HG03025 (cell line): ENCODE data around the gene ITGA1.
"Not testable (repeated sequence)": the region's sequence is repeated elsewhere in the genome, so short reads cannot be mapped to it uniquely, and the experiment has no call there.

Source experiments
- ATAC-seq: cut with Tn5 transposase; IDR thresholded peaks from one replicate; pipeline ENCODE4 v1.9.1; 2021; ENCODE audit warnings: mild to moderate bottlenecking, moderate library complexity; ENCODE audit not compliant: unreplicated experiment, low FRiP score

ITGA1 gene

GRCh38 chr5:52945040-52945439 lies 157.3 kb downstream of the ITGA1 start:
- no peak for ATAC-seq

- ATAC-seq = no peak
Observed at GRCh38 chr5:52947208-52947607, 159.5 kb downstream of the ITGA1 start.

DNA sequence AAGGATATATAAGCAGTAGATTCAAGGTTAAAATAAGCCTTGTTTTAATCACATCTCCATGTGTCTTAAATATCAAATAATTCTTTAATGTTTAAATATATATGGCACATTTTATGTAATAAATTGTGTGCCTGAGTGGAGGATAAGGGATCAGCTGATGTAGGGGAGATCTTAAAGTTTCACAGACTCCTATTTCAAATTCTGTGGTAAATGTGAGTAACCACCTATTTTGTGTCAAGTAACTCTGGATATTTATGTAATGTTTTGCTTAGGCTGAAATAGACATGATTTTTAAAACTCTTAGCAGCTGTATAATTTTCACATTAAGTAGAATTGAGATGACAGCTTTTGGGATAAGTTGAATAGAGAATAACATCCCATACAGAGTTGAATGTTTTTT lies 160.1 kb downstream of the ITGA1 start:
- ATAC-seq = no peak

DNA sequence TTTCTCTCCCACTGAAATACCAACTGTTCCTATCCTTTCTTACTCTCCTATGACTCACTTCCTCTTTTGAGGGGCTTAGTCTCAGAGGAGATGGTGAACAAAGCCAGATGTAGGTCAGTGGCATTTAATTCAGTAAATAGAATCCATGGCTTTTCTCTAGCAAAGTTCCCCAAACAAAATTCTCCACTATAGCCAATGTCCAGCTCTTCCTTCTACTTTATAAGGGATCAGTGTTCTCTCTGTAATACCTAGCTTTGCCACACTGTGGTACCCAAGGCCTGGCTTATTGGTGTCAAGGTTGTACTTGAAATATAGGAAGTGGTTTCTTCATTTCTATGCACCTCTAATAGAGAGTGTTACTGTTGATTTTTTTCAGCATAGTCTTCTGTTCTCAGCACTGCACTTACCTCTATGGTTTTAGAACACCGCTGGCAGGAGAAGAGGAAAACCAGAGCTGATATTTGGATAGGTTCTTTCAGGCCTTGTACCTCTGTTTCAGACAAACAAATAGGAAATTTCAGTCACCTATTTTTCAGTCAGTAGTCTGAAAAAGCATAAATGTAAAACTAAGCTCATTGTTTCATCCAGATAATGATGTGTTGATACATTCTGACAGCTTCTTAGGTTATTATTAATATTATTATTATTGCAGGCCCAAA lies 160.8 kb downstream of the ITGA1 start:
- ATAC-seq = peak; percentile 98

DNA sequence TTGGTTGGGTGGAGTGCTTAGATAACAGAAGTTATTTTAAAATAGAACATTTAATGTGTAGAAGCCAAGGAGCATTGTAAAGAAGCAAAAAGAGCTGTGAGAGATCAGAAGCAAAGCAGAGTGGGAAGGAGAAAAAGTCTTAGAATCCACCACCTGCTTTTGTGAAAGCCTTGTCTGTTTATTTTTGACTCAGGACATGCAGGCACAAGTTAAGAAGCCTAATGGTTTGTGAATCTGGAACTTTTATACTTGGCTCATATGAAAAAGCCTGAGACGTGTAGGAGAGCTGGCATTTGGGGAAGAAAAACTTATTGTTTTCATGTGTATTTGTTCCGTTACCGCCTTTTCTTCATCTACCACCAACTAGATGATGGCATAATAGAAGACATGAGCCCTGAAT lies 163.0 kb downstream of the ITGA1 start:
- ATAC-seq = no peak

DNA sequence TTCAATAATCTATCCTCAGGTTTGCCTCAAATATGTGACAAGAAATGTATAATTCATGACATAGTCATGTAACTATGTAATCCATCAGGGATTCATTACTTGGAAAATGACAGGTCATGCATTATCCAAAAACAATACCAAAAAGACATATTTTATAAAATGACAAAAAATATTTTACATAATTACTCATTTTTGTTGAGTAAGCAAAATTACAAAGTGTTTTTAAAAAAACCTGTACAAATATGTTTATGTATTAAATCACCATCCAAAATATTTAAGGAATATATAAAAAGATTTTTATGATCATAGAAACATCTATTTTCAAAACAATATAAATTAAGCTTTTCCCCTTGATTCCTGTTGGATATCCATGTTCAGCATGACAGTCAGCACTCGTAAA lies 164.8 kb downstream of the ITGA1 start:
- ATAC-seq = no peak

- no peak for ATAC-seq
Observed at GRCh38 chr5:52956014-52956413, 168.3 kb downstream of the ITGA1 start.

- ATAC-seq = no peak
Observed at GRCh38 chr5:52956915-52957747, 169.4 kb downstream of the ITGA1 start.

DNA sequence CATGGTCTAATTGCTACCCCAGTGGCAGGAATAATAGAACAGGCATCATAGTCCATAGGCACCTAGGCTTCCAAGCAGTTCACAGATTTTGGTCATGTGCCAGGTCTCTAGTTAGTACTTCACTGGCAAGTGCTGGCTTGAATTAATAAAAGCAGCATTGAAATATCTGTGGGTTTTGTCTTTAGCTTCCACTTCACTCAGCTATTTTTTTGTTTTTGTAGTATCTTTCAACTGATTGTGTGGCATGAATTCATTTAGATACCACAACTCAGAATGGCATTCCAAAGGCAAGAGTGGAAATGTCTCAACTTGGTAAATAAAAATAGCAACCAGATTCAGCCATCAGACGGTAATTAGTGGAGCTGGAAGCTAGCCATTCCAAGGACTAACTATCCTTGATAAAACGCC lies 173.6 kb downstream of the ITGA1 start:
- no peak for ATAC-seq

DNA sequence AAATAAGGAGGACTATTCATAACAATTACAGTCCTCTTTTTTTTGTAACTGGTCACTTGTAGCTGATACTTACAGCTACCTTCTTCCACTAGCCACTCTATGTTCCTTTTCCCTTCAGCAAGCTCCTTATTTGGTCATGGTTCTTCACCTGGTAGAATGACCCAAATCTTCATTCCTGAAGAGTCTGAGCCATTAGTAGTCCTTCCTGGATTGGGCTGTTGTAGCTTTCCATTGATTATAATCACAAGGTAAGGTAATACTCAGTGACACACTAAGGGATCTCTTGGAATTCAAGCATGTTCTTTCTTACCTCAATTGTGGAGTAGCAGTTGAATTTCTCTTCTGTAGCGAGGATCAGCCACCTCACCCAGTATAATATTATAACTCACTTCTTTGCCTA lies 175.9 kb downstream of the ITGA1 start:
- no peak for ATAC-seq

- no peak for ATAC-seq
Observed at GRCh38 chr5:52964138-52964537, 176.4 kb downstream of the ITGA1 start.

- not testable (repeated sequence) for ATAC-seq
Observed at GRCh38 chr5:52976157-52976556, 188.4 kb downstream of the ITGA1 start.

DNA sequence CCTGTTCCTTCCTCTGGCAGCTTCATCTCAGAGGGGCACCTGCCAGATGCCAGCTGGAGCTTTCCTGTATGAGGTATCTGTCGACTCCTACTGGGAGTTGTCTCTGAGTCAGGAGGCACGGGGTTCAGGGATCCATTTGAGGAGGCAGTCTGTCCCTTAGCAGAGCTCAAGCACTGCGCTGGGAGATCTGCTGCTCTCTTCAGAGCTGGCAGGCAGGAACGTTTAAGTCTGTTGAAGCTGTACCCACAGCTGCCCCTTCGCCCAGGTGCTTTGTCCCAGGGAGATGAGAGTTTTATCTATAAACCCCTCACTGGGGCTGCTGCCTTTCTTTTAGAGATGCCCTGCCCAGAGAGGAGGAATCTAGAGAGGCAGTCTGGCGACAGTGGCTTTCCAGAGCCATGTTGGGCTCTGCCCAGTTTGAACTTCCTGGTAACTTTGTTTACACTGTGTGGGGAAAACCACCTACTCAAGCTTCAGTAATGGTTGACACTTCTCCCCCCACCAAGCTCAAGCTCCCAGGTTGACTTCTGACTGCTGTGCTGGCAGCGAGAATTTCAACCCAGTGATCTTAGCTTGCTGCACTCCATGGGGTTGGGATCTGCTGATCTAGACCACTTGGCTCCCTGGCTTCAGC lies 189.7 kb downstream of the ITGA1 start:
- no peak for ATAC-seq

- ATAC-seq = no peak
Observed at GRCh38 chr5:52981507-52981906, 193.8 kb downstream of the ITGA1 start.

DNA sequence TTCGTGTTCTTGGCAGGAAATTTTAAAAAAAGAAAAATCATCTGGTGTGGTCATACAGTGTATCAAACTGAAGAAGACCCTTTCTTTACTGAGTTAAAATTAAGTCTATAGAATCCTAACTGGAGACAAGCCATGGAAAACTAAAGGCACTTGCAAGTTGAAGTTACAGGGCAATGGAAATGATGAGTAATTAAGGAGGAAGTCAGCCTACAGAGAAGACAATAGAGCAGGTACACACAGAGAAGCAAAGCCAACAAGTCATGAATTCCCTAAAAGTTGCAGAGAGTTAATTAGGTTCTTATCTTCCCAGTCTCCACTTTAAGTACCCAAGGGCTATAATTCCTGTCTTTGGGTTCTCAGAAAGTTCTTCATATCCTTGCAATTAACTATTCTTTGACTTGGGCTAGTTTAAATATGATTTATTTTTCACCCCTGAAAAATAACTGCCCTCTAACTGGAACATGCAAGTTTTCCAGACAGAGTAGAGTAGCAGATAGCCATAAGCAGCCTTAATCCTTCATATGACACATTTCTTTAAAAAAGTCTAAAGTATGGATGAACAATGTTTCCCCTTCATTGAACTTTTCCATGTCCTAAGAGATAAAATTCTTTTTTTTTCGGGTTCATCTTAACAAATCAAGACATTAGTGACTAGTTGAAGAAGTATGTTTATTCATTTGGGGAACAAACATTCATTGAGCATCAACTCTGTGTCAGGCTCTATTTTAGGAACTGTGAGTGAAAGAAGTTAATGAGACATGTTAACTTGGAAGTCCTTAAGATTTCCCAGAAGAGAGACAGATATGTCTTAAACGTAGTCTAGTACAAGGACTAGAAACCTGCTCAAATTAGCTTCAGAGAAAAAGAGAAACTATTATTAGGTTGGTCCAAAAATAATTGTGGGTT lies 196.3 kb downstream of the ITGA1 start:
- no peak for ATAC-seq

- no peak for ATAC-seq
Observed at GRCh38 chr5:52985306-52985705, 197.6 kb downstream of the ITGA1 start.

DNA sequence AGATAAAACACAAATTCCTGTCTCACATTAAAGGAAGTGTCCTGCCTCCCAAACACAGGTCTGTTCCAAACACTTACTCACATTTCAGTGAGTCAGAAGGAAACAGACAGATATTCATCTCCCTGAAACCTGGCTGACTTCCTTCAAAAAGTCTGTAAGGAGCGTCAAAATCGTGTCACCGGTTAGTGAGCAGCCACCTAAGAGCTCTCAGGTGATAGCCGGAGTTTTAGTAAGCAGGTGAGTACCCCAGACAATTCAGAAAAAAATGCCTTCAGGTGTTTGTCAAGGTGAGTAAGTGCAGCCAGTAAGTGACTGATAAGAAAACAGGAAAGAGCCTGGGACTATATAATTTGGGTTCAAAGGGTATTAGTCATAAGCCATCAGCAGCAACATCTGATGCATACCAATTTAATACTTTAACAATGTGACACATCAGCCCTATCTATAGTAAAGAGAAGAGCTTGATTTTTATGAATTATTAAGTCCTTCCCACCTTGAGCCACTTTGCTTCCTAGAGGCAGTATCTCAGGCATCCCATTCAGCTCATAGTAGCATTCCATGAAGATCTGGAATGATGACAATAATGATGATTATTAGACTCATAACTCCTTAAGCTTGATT lies 200.1 kb downstream of the ITGA1 start:
- no peak for ATAC-seq

DNA sequence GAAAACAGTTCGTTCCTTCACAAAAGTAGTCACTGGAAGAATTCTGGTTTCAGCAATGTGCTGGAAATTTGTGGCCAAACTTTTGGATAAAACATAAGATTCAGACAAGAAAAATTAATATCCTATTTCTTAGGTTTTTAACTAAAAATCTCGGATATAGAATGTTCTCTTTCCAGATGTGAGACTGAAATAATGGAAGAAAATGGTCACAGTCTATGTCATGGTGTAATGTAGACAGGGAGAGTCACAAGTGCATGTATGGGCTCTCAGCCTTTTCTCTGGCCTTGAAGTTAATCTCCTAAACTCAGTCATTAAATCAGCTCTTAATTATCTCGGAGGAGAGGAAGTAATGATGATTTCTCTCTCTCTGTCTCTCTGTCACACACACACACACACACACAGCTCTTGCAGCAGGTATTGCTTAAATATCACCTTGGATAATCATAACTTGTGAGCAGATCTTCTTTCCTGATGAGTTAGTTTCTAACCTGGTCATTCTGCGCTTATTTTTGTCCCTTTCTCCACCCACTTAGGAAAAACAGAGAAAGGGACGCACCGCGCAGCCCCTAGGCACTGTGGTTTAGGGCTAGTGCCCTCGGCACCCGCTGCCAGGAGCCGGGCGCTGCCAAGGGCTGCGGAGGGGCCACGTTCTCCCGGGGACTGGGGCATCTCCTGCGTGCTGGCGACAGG lies 200.8 kb downstream of the ITGA1 start:
- no peak for ATAC-seq

DNA sequence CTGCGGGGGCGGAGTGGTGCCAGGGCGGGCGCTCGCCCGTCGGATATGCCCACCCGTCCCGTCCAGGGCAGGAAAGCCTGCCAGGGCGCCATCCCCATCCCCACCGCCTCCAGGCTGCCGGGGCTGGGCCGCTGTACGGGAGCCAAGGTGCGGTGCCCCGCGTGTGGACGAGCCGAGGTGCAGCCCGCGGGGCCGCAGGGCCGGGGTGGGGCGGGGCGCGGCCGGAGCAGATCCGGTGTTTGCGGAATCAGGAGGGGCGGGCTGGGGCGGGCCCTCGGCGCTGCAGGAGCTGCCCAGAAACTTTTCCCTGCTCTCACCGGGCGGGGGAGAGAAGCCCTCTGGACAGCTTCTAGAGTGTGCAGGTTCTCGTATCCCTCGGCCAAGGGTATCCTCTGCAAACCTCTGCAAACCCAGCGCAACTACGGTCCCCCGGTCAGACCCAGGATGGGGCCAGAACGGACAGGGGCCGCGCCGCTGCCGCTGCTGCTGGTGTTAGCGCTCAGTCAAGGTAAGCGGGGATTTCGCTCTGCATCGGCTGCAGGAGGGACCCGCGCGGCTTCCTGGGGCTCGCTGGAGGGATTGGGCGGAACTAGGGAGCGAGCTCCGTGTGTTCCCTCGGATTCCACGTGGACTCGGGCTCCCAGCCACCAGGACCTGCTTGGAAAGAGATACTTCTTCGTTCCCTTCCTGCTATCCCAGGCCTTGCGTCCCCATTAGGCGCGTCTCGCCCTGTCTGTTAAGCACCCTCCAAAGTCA lies 201.5 kb downstream of the ITGA1 start, which contains the start of gene ITGA2:
ITGA2 (plus strand) TSS at position 328 of the 756 bp plus-strand sequence; CDS start at position 445, 117 bp downstream.
- peak; percentile 43 for ATAC-seq
